Renal pelvis (tissue), 4 donors: Measurements from ENCODE around the gene NRSN2. TPM values are rescaled to one million over a fixed set of nuclear protein-coding genes. Genes with fewer than 3 reads are reported as not detected.
"Not testable (repeated sequence)": the region's sequence is repeated elsewhere in the genome, so short reads cannot be mapped to it uniquely, and the experiment has no call there.

Experiments
- DNase-seq: peaks from one replicate; pipeline ENCODE4 v3.0.0-alpha.2; 2013
- polyA plus RNA-seq, 3 donors: library from polyadenylated mRNA; unstranded; fragments of 120-200 nt; gene quantifications; one replicate each; pipeline ENCODE4 v1.2.1, GENCODE V29; 2013; ENCODE audit not compliant: insufficient read length in 3 of 3

NRSN2 gene
- polyA plus RNA-seq, 3 donors: 50.4 to 57.5 (median 54.9) TPM

GRCh38 chr20:370977-371754 is 24.3 kb downstream of the NRSN2 start:
- no peak for DNase-seq

- no peak for DNase-seq
These were observed 25.0 kb downstream of the NRSN2 start for GRCh38 chr20:371755-372542.

GRCh38 chr20:372543-373082 is 25.7 kb downstream of the NRSN2 start:
- not testable (repeated sequence) for DNase-seq

- no peak for DNase-seq
These were observed 26.4 kb downstream of the NRSN2 start for GRCh38 chr20:373171-373890.

- DNase-seq: no peak
These were observed 28.5 kb downstream of the NRSN2 start for GRCh38 chr20:375265-375889.

- no peak for DNase-seq
These were observed 29.2 kb downstream of the NRSN2 start for GRCh38 chr20:376089-376488.

GRCh38 chr20:376750-377149 is 29.8 kb downstream of the NRSN2 start:
- DNase-seq: no peak

GRCh38 chr20:377578-377977 is 30.7 kb downstream of the NRSN2 start:
- DNase-seq: not testable (repeated sequence)

GRCh38 chr20:378961-379336 is 32.0 kb downstream of the NRSN2 start:
- no peak for DNase-seq

- no peak for DNase-seq
These were observed 34.1 kb downstream of the NRSN2 start for GRCh38 chr20:380763-381580.

GRCh38 chr20:381581-382290 is 34.8 kb downstream of the NRSN2 start:
- DNase-seq: no peak

- no peak for DNase-seq
These were observed 35.6 kb downstream of the NRSN2 start for GRCh38 chr20:382291-383115.

GRCh38 chr20:383889-384288 is 37.0 kb downstream of the NRSN2 start:
- no peak for DNase-seq

- DNase-seq: no peak
These were observed 37.8 kb downstream of the NRSN2 start for GRCh38 chr20:384723-385122.

- DNase-seq: no peak
These were observed 38.5 kb downstream of the NRSN2 start for GRCh38 chr20:385448-385847.

- DNase-seq: not testable (repeated sequence)
These were observed 39.7 kb downstream of the NRSN2 start for GRCh38 chr20:386634-387033.

GRCh38 chr20:387520-387919 is 40.6 kb downstream of the NRSN2 start:
- no peak for DNase-seq

GRCh38 chr20:388034-388994 is 41.4 kb downstream of the NRSN2 start:
- DNase-seq: no peak
